NB4 (cell line): ENCODE results near the gene GLYR1.

ENCODE experiments used
- MAX ChIP-seq: IDR thresholded peaks from 2 replicates; pipeline ENCODE4 v1.6.1; 2011; ENCODE audit warnings: low read depth, low read length
- MYC ChIP-seq: IDR thresholded peaks from 2 replicates; pipeline ENCODE4 v1.6.1; 2011; ENCODE audit warnings: low read depth, low read length
- POLR2A ChIP-seq: IDR thresholded peaks from 2 replicates; pipeline ENCODE4 v1.6.1; 2011; ENCODE audit warnings: mild to moderate bottlenecking; ENCODE audit not compliant: insufficient read length; ENCODE audit errors: extremely low read depth
- TF ChIP-seq, protein P1 (sequence below): IDR thresholded peaks from one replicate; pipeline ENCODE4 v1.5.1; 2012; ENCODE audit warnings: low read depth, low read length

GRCh38 chr16:4797805-4798252 is 49.3 kb downstream of the GLYR1 start:
- TF ChIP-seq, protein P1, sequence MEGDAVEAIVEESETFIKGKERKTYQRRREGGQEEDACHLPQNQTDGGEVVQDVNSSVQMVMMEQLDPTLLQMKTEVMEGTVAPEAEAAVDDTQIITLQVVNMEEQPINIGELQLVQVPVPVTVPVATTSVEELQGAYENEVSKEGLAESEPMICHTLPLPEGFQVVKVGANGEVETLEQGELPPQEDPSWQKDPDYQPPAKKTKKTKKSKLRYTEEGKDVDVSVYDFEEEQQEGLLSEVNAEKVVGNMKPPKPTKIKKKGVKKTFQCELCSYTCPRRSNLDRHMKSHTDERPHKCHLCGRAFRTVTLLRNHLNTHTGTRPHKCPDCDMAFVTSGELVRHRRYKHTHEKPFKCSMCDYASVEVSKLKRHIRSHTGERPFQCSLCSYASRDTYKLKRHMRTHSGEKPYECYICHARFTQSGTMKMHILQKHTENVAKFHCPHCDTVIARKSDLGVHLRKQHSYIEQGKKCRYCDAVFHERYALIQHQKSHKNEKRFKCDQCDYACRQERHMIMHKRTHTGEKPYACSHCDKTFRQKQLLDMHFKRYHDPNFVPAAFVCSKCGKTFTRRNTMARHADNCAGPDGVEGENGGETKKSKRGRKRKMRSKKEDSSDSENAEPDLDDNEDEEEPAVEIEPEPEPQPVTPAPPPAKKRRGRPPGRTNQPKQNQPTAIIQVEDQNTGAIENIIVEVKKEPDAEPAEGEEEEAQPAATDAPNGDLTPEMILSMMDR: no peak
- no peak for TF ChIP-seq POLR2A
- no peak for TF ChIP-seq MAX
- TF ChIP-seq MYC: no peak
